GM19043 (cell line): ENCODE measurements around the gene SPARCL1.
"Not testable (repeated sequence)": the region's sequence is repeated elsewhere in the genome, so short reads cannot be mapped to it uniquely, and the experiment has no call there.

Experiments
- ATAC-seq: cut with Tn5 transposase; IDR thresholded peaks from one replicate; pipeline ENCODE4 v1.9.1; 2021; ENCODE audit warnings: low read depth; ENCODE audit not compliant: unreplicated experiment

Gene SPARCL1

GRCh38 chr4:87529187-87529586, at the start of gene SPARCL1:
SPARCL1 (minus strand) TSS chr4:87529376; CDS start chr4:87499574, 29,802 bp downstream.
- ATAC-seq: no peak

DNA sequence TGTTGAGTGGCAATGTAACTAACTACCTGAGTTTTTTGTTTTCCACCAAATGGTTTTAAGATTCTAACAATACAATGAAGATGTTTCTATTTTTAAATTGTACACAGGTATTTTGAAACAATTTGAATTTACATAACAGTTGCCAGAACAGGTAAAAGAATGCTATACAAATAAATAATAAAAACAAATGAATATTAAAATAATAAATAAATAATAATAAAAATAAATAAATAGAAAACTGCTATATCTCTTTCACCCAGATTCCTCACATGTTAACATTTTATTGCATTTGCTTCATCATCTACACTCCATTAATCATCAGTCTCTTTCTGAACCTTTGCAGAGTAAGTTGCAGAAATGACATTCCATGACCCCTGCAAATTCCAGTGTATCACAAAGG, 46.8 kb upstream of the SPARCL1 start:
- ATAC-seq: no peak

GRCh38 chr4:87575408-87575807, 46.2 kb upstream of the SPARCL1 start:
- ATAC-seq: no peak

DNA sequence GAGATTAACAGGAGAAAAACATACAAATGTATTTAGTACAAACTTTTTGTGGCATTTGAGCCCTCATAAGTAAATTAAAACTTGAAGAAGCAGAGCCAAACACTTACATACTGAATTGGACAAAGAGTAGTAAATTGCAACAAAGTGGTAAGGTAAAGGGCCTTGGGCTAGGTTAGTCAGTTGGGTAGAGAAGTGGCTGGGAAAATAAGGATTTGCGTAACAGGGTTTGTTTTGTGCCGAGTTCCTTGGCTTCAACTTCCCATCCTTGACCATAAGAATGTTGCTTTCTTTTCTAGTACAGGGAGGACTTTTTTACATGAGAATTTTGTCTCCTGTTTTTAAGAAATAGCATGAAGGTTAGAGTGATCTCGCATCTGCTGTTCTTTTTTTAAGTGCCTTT, 45.8 kb upstream of the SPARCL1 start:
- ATAC-seq: no peak

- ATAC-seq: not testable (repeated sequence)
Measured at GRCh38 chr4:87574376-87574775, 45.2 kb upstream of the SPARCL1 start.

- no peak for ATAC-seq
Measured at GRCh38 chr4:87570290-87570805, 41.2 kb upstream of the SPARCL1 start.

DNA sequence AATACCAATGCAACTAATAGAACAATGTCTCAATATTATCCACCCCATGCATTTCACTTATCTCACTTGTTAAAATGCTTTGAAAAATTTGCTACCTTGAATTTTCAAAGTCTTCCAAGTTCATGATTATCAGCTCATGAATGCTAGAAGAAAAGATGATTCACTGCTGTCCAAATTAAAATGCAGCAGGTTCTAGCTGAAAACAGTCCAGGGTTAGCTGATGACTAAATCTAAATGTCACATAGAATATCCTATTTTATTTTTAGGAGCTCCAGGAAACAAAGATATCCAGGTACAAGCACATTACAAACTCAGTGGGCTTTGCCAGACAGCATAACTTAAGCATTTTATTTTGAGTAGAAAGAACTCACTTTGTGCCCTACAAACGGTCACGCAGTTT, 38.0 kb upstream of the SPARCL1 start:
- ATAC-seq: no peak

GRCh38 chr4:87566276-87566675, 37.1 kb upstream of the SPARCL1 start:
- ATAC-seq: no peak

DNA sequence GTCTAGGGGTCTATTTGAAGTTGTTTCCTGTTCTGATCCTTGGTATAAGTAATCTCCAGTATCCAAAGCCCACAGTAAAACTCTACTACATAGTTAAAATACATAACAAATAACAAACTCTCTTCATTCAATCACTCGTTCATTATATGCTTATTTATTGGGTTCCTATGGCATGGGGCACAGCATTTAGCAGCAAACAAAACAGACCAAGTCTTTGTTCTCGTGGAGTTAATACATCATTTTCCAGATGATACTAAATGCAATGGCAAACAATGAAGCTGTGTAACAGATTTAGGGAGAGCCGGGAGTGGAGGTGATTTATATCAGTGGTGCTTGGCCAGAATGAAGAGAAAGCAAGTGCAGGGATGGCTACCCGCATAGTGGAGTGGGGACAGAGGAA, 36.6 kb upstream of the SPARCL1 start:
- no peak for ATAC-seq

- no peak for ATAC-seq
Measured at GRCh38 chr4:87560802-87561201, 31.6 kb upstream of the SPARCL1 start.

DNA sequence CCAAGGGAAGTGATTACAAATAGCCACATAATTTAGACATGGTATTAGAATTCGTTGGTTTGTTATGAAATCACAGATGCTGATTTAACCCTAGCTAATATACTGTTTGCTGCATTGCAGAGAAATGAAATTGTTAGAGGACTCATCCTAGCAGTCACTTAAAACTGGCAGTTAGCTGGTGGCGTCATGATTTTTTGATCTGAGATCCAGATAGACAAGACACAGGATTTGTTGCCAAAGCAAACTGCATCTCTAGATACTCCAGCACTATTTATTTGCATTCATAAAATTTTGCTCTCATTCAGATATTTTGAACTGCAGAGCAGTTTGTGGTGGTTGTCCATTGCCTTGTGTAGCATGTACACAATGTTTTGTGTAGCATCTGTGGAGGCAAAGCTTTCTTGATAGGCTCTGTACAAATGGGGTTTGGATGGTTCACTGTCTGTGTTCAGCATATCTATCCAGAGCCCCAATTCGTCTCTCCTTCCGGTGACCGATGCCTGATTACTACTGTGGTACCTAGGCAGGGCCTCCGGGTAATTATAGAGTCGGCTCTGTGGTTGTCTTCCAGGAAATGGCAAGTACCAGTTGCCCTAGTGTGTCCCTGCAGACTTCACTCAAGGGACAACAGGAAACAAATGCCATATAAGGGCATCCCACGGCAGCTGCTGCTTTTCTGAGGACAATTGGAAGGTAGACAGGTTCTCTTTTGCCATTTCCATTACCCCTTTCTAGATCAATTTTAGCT, 30.1 kb upstream of the SPARCL1 start:
- peak; percentile 99 for ATAC-seq

DNA sequence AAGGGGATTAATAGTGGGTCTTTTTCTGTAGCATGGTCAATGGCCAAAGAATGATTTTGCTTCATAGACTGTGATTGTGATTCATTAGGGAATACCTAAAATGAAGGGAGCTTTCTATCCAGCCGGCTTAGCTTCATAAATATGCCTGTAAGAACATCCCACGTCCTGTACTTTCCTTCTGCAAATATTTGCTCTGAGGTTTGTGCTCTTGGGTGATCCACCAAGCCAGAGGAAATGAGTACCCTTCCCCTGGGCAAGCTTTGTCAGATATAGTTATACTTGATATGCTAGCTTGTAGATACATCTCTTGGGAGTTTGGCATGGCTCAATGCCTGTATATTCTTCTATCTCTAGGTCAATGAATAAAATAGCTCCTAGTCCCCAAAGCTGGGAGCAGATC, 28.2 kb upstream of the SPARCL1 start:
- no peak for ATAC-seq

DNA sequence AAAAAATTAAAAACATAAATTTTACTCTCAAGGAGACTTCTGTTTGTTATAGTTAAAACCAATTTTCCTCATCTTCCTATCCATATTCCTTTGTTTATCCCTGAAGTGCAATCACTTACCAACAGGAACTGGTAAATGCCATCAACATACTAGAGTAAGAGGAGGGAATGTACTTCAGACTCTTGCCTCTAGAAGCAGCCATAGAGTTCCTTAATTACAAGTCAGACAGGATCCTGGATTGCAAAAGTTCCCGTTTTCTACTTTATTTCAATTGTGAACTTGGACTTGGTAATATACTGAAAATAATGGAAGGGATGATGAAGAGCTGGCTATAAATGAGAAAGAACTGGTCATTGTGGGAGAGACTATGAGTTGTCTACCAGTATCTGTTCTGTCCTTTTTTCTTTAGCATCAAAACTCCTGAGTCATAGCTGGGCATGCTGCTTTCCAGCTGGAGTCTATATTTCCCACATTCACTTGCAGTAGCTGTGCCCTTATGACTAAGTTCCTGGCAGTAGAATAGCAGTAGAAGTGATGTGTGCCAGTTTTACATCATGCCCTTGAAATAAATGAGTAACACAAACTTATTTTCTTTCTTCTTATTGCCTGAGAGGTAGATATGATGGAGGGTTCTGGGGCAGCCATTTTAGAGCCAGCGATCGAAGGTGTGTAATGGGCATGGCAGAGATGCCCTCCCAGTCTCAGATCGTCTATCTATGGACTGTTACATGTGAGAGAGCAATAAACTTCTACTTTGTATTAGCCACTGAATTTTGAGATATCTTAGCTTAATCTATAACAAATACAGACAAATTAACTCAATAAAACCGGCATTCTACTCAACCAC, 26.8 kb upstream of the SPARCL1 start:
- ATAC-seq: no peak

DNA sequence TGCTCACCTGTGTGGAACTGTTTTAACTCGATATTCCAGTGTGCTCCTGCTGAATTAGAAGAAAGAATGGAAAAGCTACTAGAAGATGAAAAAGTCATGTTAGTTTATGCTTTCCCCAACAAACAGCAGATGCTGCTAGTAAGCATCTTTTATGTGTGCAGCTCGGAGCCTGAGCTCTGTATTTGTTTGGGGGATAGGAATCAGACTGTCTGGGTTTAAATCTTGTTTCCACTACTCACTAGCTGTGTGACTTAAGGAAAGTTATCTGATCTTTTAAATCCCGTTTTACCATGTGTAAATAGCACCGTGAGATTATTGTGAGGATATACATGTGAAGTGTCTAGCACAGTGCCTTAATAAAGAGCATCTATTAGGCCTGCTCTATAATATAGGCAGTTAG, 24.0 kb upstream of the SPARCL1 start:
- no peak for ATAC-seq

GRCh38 chr4:87551361-87551760, 22.2 kb upstream of the SPARCL1 start:
- no peak for ATAC-seq

- no peak for ATAC-seq
Measured at GRCh38 chr4:87547016-87547708, 18.0 kb upstream of the SPARCL1 start.

DNA sequence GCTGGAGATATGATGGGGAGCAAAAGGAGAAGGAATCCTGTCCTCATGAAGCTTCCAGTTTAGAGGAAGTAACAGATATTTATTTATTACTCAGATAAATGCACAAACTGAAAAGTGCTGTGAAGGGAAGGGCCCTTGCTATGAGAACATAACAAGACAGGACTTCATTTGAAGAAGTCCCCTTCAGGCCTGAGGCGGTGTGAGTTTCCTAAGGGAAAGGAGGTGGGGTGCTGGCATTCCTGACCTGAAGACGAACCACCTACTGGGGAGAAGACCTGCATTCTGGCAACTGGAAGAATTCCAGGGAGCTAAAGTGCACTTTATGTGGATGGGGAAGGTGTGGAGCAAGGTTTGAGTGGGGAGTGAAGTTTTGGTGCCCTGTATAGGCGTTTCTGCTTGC, 15.9 kb upstream of the SPARCL1 start:
- ATAC-seq: no peak

GRCh38 chr4:87543835-87544461, 14.8 kb upstream of the SPARCL1 start:
- ATAC-seq: no peak

DNA sequence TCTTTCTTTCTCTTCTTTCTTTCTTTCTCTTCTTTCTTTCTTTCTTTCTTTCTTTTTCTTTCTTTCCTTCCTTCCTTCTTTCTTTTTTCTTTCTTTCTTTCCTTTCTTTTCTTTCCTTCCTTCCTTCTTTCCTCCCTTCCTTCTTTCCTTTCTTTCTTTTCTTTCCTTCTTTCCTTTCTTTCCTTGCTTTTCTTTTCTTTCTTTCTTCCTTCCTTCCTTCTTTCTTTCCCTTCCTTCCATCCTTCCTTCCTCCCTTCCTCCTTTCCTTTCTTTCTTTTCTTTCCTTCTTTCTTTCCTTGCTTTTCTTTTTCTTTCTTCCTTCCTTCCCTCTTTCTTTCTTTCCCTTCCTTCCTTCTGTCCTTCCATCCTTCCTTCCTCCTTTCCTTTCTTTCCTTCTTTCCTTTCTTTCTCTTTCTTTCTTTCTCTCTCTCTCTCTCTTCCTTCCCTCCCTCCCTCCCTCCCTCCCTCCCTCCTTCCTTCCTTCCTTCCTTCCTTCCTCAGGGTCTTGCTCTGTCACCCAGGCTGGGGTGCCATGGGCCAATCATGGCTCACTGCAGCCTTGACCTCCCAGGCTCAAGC, 13.6 kb upstream of the SPARCL1 start:
- no peak for ATAC-seq
